SIG-M5 (cell line): Measurements from ENCODE around the gene NAA11.
"Not testable (repeated sequence)": the region's sequence is repeated elsewhere in the genome, so short reads cannot be mapped to it uniquely, and the experiment has no call there.

Experiments
- DNase-seq: peaks from one replicate; lab custom pipeline; 2025; lab: John Stamatoyannopoulos, UW

The NAA11 gene

GRCh38 chr4:79308971-79309370 lies 16.9 kb downstream of the NAA11 start:
- no peak for DNase-seq

DNA sequence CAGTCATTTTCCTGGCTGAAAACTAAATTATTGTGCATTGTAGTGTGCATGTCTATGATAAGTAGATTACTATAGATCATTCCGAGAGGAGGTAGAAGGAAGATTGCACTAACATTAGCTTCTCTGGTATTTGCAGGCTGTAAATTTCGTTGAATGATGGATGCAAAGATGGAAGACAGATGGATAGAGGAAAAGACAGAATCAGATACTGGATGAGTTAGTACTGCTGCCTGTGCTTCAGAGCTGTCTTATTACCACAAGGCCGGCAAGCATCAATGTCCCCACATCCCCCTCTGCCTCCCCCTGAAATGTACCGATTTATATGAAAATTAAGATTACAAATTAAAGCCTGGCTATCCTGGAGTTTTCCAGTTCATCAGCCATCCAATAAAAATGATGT lies 17.7 kb downstream of the NAA11 start:
- DNase-seq = no peak

- DNase-seq = no peak
Observed at GRCh38 chr4:79306795-79307194, 19.1 kb downstream of the NAA11 start.

DNA sequence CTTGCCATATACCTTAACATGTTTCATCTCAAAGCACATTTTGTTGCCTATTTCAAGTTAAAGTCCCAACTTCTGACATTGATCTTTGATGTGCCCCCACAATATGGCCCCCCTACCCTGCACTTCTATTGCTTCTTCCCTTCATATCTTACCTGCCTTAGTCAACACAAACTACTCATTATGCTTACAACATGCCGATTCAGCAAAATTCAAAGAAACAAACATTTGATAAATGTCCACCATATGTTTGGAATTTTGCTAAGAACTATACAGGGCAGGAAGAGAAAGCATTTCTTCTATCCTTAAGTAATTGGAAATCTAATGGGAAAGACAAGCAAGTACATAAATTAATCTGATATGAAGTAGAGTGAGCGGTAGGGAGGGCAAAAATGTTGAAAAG lies 25.6 kb downstream of the NAA11 start:
- DNase-seq = no peak

DNA sequence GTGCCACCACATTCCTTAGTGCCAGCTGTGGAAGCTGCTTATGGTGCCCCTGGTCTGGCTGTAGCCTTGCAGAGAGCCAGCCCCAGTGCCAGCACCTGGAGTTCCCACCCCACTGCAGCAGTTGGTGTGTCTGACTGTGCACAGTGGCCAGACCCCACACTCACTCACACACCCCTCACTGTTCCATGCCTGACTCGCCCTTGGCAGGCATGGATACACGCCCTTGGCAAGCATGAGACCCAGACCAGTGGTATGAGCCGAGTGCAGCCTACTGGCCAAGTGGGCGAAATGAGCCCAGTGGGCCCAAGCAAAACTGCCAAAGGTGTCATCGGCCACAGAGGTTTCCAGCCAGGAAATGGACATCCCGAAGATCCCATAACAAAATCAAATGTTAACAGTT lies 27.4 kb downstream of the NAA11 start:
- DNase-seq = no peak

GRCh38 chr4:79298027-79298426 lies 27.8 kb downstream of the NAA11 start:
- DNase-seq = no peak

GRCh38 chr4:79297479-79297878 lies 28.4 kb downstream of the NAA11 start:
- DNase-seq = no peak

DNA sequence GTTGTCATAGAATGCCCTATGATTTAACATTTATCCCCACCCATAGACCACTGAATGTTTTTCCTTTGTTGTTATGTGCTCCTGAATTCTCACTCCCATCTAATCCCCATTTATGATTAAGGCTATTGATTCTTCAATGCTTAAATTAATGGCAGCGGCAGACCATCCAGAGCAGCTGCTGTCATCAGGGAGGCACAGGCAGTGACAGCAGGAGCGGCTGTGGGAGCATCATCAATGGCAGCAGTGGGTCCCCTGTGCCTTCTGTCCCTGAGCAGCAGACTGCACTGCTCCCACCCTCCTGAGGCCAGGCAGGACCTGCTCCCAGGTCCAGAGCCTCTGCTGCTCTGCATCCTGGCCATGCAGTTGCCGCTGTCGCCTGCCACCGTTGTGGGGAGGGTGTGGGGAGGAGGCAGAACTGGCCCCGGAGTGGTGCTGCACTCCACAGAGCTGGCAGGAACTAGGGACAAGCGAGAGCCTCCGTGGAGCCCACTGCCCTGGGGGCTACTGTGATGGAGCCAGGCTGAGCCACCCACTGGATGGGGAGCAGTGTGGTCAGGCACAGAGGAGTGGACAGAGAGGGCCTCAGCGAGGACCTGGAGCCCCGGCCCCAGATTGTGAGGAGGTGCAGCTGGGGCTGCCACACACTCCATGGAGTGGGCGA lies 29.0 kb downstream of the NAA11 start:
- no peak for DNase-seq

GRCh38 chr4:79295086-79295485 lies 30.8 kb downstream of the NAA11 start:
- DNase-seq = no peak

GRCh38 chr4:79294064-79294463 lies 31.8 kb downstream of the NAA11 start:
- no peak for DNase-seq

- no peak for DNase-seq
Observed at GRCh38 chr4:79292008-79292407, 33.9 kb downstream of the NAA11 start.

DNA sequence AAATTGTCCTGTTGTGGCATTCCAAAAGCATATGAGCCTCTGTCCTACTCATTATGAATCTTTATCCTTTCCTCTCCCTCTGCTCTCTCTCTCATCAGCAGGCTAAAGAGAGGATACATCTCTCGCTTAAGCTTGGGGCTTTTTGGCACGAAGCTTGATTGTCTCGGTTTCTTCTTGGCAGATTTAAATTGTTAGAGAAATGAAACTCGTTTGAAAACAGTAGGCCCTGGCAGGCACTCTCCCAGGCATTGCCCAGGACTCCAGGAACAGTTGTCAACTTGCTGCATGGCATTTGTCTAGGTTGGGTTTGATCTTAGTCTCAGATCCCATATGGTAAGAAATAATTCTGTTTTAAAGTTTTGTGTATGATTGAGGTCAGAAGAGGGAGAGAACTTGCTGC lies 35.5 kb downstream of the NAA11 start:
- DNase-seq = no peak

- DNase-seq = no peak
Observed at GRCh38 chr4:79288185-79288584, 37.7 kb downstream of the NAA11 start.

- no peak for DNase-seq
Observed at GRCh38 chr4:79287718-79288117, 38.1 kb downstream of the NAA11 start.

DNA sequence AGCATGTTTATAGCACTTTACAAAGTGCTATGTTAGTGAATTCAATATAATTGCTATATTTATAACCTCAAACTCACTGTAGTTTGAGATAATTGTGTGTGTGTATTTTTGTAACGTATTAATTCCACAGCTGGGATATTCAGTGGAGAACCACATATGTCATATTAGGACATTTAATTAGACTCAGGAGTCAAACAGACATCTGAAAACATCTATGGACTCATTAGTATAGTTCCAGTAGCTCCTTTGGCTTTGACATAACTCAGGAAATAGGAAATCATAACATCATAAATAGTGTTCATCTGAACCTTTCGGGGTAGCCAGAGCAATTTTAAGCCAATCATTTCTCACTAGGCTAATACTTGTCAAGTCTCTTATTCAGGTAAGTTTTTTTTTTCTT lies 38.8 kb downstream of the NAA11 start:
- DNase-seq = no peak

DNA sequence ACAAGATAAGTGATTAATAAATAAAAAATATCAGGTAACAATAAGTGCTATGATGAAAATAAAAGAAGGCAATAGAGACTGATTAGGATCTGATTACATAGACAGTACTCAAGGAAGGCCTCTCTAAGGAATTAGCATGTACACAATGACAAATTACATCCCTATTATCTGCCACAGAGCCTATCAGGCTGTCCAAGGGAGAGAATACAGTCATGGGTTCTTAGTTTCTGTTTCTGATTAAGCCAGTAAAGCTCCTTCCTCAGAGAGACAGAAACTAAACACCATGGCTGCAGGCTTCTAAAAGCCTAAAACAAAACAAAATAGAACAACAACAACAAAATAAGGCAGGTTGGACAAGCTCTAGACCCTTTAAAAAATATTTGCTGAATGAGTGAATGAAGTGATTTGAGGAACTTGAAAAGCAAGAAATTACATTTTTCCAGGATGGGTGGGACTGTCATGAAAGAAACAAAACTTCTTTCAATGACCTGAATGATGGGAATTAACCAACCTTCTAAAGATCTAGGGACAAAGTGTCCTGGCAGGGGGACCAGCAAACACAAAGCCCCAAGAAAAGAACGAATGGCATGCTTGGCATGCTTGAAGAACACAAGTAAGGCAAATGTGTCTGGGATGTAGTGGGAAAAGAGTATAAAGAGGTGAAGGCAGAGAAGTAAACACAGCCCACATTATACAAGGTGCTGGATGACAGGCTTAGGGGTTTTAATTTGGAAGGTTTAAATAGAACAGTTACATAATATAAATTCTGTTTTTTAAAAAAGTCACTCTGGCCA lies 44.1 kb downstream of the NAA11 start:
- no peak for DNase-seq

- DNase-seq = not testable (repeated sequence)
Observed at GRCh38 chr4:79277467-79277866, 48.4 kb downstream of the NAA11 start.

DNA sequence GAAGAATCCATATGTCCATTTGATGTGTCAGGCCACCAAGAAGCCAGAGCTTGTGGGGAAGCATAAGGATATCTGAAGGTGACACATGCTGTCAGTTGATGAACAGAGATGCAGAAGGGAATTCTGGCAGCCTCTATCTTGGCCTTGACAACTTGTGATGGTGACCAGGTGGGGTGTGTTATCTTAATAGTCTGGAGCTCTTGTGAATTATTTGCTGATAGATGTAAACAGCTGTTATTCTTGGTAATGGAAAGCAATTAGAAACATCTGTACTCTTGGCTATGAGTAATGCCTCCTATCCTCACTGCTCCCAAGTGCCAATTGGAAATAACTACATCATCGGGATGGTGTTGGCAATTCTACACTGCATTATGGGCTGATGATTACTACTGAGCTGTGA lies 51.9 kb downstream of the NAA11 start:
- no peak for DNase-seq

DNA sequence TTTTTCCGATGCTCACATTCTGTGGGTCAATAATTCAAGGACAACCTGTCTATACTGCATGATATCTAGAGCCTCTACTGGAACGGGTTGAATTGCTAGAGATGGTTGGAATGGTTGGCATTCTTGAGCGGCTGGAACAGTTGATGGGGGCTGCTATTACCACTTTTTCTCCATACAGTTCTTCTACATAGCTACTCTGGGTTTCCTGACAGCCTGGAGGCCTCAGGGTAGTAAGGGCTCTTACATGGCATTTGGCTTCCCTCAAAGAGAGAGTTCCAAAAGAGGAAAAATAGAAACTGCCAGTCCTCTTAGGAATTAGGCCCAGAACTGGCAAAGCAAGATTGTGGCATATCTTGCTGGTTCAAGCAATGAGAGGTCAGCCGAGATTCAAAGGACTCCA lies 53.1 kb downstream of the NAA11 start:
- no peak for DNase-seq

DNA sequence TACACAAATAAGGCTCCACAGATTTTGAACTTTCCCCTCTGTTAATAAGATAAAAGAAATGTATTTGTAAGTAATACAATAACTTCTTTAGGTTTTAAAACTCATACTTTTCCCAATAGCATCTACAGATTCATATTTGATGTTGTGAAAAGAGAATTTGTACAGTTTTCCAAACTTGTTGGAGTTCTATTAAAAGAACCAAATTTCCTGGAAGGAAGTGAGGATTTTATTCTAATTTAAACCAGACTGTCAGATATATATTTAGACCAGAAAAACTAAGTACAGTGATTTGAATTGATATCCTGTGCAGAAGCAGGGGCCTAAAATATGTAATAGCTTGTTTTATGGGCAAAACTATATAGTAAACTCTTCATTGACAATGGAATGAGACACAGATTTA lies 53.7 kb downstream of the NAA11 start:
- DNase-seq = no peak

GRCh38 chr4:79267671-79268070 lies 58.2 kb downstream of the NAA11 start:
- no peak for DNase-seq
